ENCODE measurements around the gene PLK1. TPM values are rescaled to one million over a fixed set of nuclear protein-coding genes. Genes with fewer than 3 reads are reported as not detected.

PLK1 gene
- total and polyA plus RNA-seq, 2 of the 13 experiments (the other 11 are each of a cell fraction or from before 2014, with no cell fraction given): 71.5 to 76.3 TPM

GRCh38 chr16:23710008-23710407 is 31.3 kb downstream of the PLK1 start (continued):
- TF ChIP-seq KAT8 (CRISPR knock-in tag; IDR thresholded peaks at IDR 0.05): no peak

- Histone ChIP-seq H4K20me1 (ENCODE audit: insufficient read depth, low read length) (no peaks in the 10 kb centered on the region), H3K79me2 (ENCODE audit: insufficient read depth, low read length) (no peaks in the 10 kb centered on the region), H3K27me3 (ENCODE audit: control insufficient read depth in 1 of 2, insufficient read depth in 2 of 2, low read length in 2 of 2) (peaks cover 3% of the 10 kb centered on the region in 2 experiments; a peak in 1 of 5 replicates), H3K36me3 (replicated peaks in 1 of 2; ENCODE audit: control insufficient read depth in 1 of 2, insufficient read depth in 2 of 2, low read length in 2 of 2) (no peaks in the 10 kb centered on the region), H3K4me1 (ENCODE audit: insufficient read depth, low read length) (peaks cover 12% of the 10 kb centered on the region), H3K9ac (ENCODE audit: insufficient read depth, low read depth, low read length) (no peak overlapping the region), H3K9me3 (ENCODE audit: low read length) (peaks cover 19% of the 10 kb centered on the region), H3K4me2 (ENCODE audit: low read depth, low read length) (no peak overlapping the region), H2AFZ (ENCODE audit: low read length) (no peak overlapping the region), H3K27ac (ENCODE audit: extremely low read length, insufficient read depth, low read length) (no peak overlapping the region), H3K4me3 (replicated peaks in 1 of 3; ENCODE audit: insufficient read depth in 1 of 3, low read depth in 2 of 3, low read length in 3 of 3) (no peak overlapping the region)
- DNase-seq (ENCODE audit: low spot score) (no peak), ATAC-seq (no peak), FAIRE-seq (no peak)
- no peak for TF ChIP-seq ZBTB26 (CRISPR knock-in tag; IDR thresholded peaks at IDR 0.05; ENCODE audit: borderline replicate concordance)
- TF ChIP-seq ZSCAN25 (CRISPR knock-in tag; IDR thresholded peaks at IDR 0.05): no peak
- TF ChIP-seq TAF15 (IDR thresholded peaks at IDR 0.05; ENCODE audit: low read depth, low read length, poor library complexity, severe bottlenecking): no peak
- no peak for TF ChIP-seq ARHGAP35 (CRISPR knock-in tag; IDR thresholded peaks at IDR 0.05; ENCODE audit: borderline replicate concordance)
- TF ChIP-seq CREB1 (IDR thresholded peaks at IDR 0.05): peak; percentile 63
- no peak for TF ChIP-seq CREB1 (CRISPR knock-in tag; IDR thresholded peaks at IDR 0.05)
- no peak for TF ChIP-seq ZSCAN5A (CRISPR knock-in tag; IDR thresholded peaks at IDR 0.05; ENCODE audit: borderline replicate concordance)
- peak; percentile 56 for TF ChIP-seq ZNF629 (CRISPR knock-in tag; conservative IDR thresholded peaks at IDR 0.05)
- no peak for TF ChIP-seq PCBP1 (IDR thresholded peaks at IDR 0.05; ENCODE audit: borderline replicate concordance, low read depth, low read length)
- in situ Hi-C loops (cut with HindIII; ENCODE audit: extremely low pct_ligation_motif_present, low pct_unique_long_range_greater_than_20kb) (loop anchor here (10.0 kb wide), 1 partner anchor 64 kb away; no protein-coding TSS in a partner anchor), intact Hi-C loops (cut with micrococcal nuclease; ENCODE audit: unreplicated experiment) (no loop called here)
- no TSS peak for BruUV-seq (replicated peaks)
- WGBS (ENCODE audit: low lambda C conversion rate): 51% methylated on average over 3 of the region's 3 CpGs
- ChIA-PET CTCF (ENCODE audit: low intra/inter-chr PET ratio, low total read pairs) (no interaction called here), POLR2A (no interaction called here)
Measured at GRCh38 chr16:23710504-23710903, 31.8 kb downstream of the PLK1 start.

Data from HepG2 (cell line).